ENCODE measurements around the gene KCNMA1. TPM values are rescaled to one million over a fixed set of nuclear protein-coding genes. Genes with fewer than 3 reads are reported as not detected.

The KCNMA1 gene
- polyA plus RNA-seq, 1 of the 3 experiments (the other 2 are of a cell fraction), result 107 TPM

- H4K20me1 ChIP-seq (ENCODE audit: insufficient read depth), result no peaks in the 10 kb centered on the region
- ChIA-PET CTCF (interaction anchor here (1.6 kb wide), 1 partner anchor 38 kb away, joined by 5 read pairs; no protein-coding TSS in a partner anchor), POLR2A (no interaction called here)
- H3F3A ChIP-seq (replicated peaks; ENCODE audit: insufficient read depth), result no peaks in the 10 kb centered on the region
- H2AFZ ChIP-seq (ENCODE audit: low read depth), result no peak overlapping the region
- TF ChIP-seq MAX (IDR thresholded peaks at IDR 0.05; ENCODE audit: low read depth) (no peak), SIN3A (IDR thresholded peaks at IDR 0.05; ENCODE audit: borderline replicate concordance, low read depth, low read length) (no peak), SMC3 (IDR thresholded peaks at IDR 0.05; ENCODE audit: low read depth, low read length) (no peak), FOSL2 (IDR thresholded peaks at IDR 0.05; ENCODE audit: borderline replicate concordance, low read depth) (no peak), ZBTB33 (IDR thresholded peaks at IDR 0.05; ENCODE audit: borderline replicate concordance, low read depth) (no peak)
- no peaks in the 10 kb centered on the region for H3K9me2 ChIP-seq
- no peak overlapping the region for H3K9ac ChIP-seq
- H3K4me3 ChIP-seq (ENCODE audit: low read depth in 2 of 2, low read length in 1 of 2), result no peak overlapping the region
- H3K27me3 ChIP-seq (ENCODE audit: insufficient read depth), result no peaks in the 10 kb centered on the region; the same call in 1 of the 2 replicates
- H3K4me1 ChIP-seq (ENCODE audit: control insufficient read depth in 1 of 2, insufficient read depth in 2 of 2, low read depth in 1 of 2, low read length in 1 of 2), result no peaks in the 10 kb centered on the region; a peak in 1 of 4 replicates
- no peaks in the 10 kb centered on the region for H3K9me3 ChIP-seq
- H3K4me2 ChIP-seq, result no peak overlapping the region
- DNase-seq, result no peak
- 96% methylated on average over 6 of the region's 6 CpGs for WGBS (ENCODE audit: low lambda C conversion rate)
- H3K27ac ChIP-seq (ENCODE audit: low read depth in 2 of 2, low read length in 1 of 2), result no peak overlapping the region
- H3K79me2 ChIP-seq (ENCODE audit: insufficient read depth), result no peaks in the 10 kb centered on the region
- H3K36me3 ChIP-seq (replicated peaks in 1 of 2; ENCODE audit: control insufficient read depth in 1 of 2, insufficient read depth in 2 of 2, low read length in 1 of 2), result no peaks in the 10 kb centered on the region
These were observed 36.0 kb upstream of the KCNMA1 start for GRCh38 chr10:77673515-77674140.

- Histone ChIP-seq H2AFZ (ENCODE audit: low read depth) (no peak overlapping the region), H3K36me3 (replicated peaks in 1 of 2; ENCODE audit: control insufficient read depth in 1 of 2, insufficient read depth in 2 of 2, low read length in 1 of 2) (no peaks in the 10 kb centered on the region), H3K27me3 (ENCODE audit: insufficient read depth) (no peaks in the 10 kb centered on the region; the same call in 1 of the 2 replicates), H3K27ac (ENCODE audit: low read depth in 2 of 2, low read length in 1 of 2) (no peak overlapping the region), H3K79me2 (ENCODE audit: insufficient read depth) (no peaks in the 10 kb centered on the region), H3K4me2 (no peak overlapping the region), H3K9me3 (no peaks in the 10 kb centered on the region), H3F3A (replicated peaks; ENCODE audit: insufficient read depth) (no peaks in the 10 kb centered on the region), H4K20me1 (ENCODE audit: insufficient read depth) (no peaks in the 10 kb centered on the region), H3K4me3 (ENCODE audit: low read depth in 2 of 2, low read length in 1 of 2) (no peak overlapping the region), H3K4me1 (ENCODE audit: control insufficient read depth in 1 of 2, insufficient read depth in 2 of 2, low read depth in 1 of 2, low read length in 1 of 2) (no peaks in the 10 kb centered on the region; a peak in 1 of 4 replicates), H3K9ac (no peak overlapping the region), H3K9me2 (no peaks in the 10 kb centered on the region)
- CTCF ChIA-PET, result interaction anchor here (1.6 kb wide), 1 partner anchor 39 kb away, joined by 5 read pairs; no protein-coding TSS in a partner anchor
- DNase-seq, result no peak
- no CpG with 5 or more reads among the region's 2 CpGs for WGBS (ENCODE audit: low lambda C conversion rate)
- TF ChIP-seq REST (IDR thresholded peaks at IDR 0.05; ENCODE audit: low read depth, low read length) (no peak), FOSL2 (IDR thresholded peaks at IDR 0.05; ENCODE audit: borderline replicate concordance, low read depth) (no peak), RXRA (IDR thresholded peaks at IDR 0.05; ENCODE audit: borderline replicate concordance, low read depth) (no peak), YY1 (IDR thresholded peaks at IDR 0.05; ENCODE audit: low read depth) (no peak), CTCF (IDR thresholded peaks at IDR 0.05) (no peak), GABPA (IDR thresholded peaks at IDR 0.05; ENCODE audit: low read depth) (no peak), MEF2A (IDR thresholded peaks at IDR 0.05; ENCODE audit: borderline replicate concordance, low read depth) (no peak), TAF1 (IDR thresholded peaks at IDR 0.05; ENCODE audit: borderline replicate concordance, low read depth, low read length) (no peak), JUND (IDR thresholded peaks at IDR 0.05) (no peak), EP300 (IDR thresholded peaks at IDR 0.05; ENCODE audit: borderline replicate concordance in 1 of 2, low read depth in 1 of 2, low read length in 1 of 2) (no peak), RFX5 (IDR thresholded peaks at IDR 0.05; ENCODE audit: low read length) (no peak), NRF1 (IDR thresholded peaks at IDR 0.05; ENCODE audit: low read depth, low read length) (no peak), SIN3A (IDR thresholded peaks at IDR 0.05; ENCODE audit: borderline replicate concordance, low read depth, low read length) (no peak), MXI1 (IDR thresholded peaks at IDR 0.05; ENCODE audit: low read depth, low read length) (no peak), RCOR1 (IDR thresholded peaks at IDR 0.05; ENCODE audit: low read length) (no peak)
- POLR2A ChIA-PET, result no interaction called here
These were observed 35.5 kb upstream of the KCNMA1 start for GRCh38 chr10:77673101-77673500.

All from SK-N-SH (cell line).